HG02970 (cell line): ENCODE data around the gene HBA1.
"Not testable (repeated sequence)": the region's sequence is repeated elsewhere in the genome, so short reads cannot be mapped to it uniquely, and the experiment has no call there.

ENCODE experiments used
- ATAC-seq: cut with Tn5 transposase; IDR thresholded peaks from one replicate; pipeline ENCODE4 v1.9.1; 2021; ENCODE audit warnings: mild to moderate bottlenecking, moderate library complexity, moderate number of reproducible peaks; ENCODE audit not compliant: unreplicated experiment, low FRiP score

The HBA1 gene

GRCh38 chr16:193441-193840, 17.0 kb downstream of the HBA1 start:
- no peak for ATAC-seq

GRCh38 chr16:194516-194915, 18.0 kb downstream of the HBA1 start:
- no peak for ATAC-seq

- ATAC-seq: no peak
Observed at GRCh38 chr16:200388-200787, 23.9 kb downstream of the HBA1 start.

- no peak for ATAC-seq
Observed at GRCh38 chr16:203246-203645, 26.8 kb downstream of the HBA1 start.

GRCh38 chr16:204046-204445, 27.6 kb downstream of the HBA1 start:
- not testable (repeated sequence) for ATAC-seq

GRCh38 chr16:209359-209758, 32.9 kb downstream of the HBA1 start:
- not testable (repeated sequence) for ATAC-seq

- ATAC-seq: not testable (repeated sequence)
Observed at GRCh38 chr16:211631-212180, 35.2 kb downstream of the HBA1 start.

GRCh38 chr16:212999-213398, 36.5 kb downstream of the HBA1 start:
- no peak for ATAC-seq

GRCh38 chr16:220021-220420, 43.5 kb downstream of the HBA1 start:
- no peak for ATAC-seq
